Measurements from ENCODE around the gene GP2.
"Not testable (repeated sequence)": the region's sequence is repeated elsewhere in the genome, so short reads cannot be mapped to it uniquely, and the experiment has no call there.

Gene GP2

GRCh38 chr16:20326321-20326720 lies 992 bp downstream of the GP2 start:
- in situ Hi-C loops (cut with HindIII; ENCODE audit: low sequenced_read_pairs), result no loop called here

GRCh38 chr16:20325005-20325404 lies 2.3 kb downstream of the GP2 start:
- in situ Hi-C loops (cut with HindIII; ENCODE audit: low sequenced_read_pairs), result no loop called here

GRCh38 chr16:20323591-20324117 lies 3.7 kb downstream of the GP2 start:
- in situ Hi-C loops (cut with HindIII; ENCODE audit: low sequenced_read_pairs), result no loop called here

GRCh38 chr16:20322696-20323095 lies 4.6 kb downstream of the GP2 start:
- in situ Hi-C loops (cut with HindIII; ENCODE audit: low sequenced_read_pairs), result no loop called here

GRCh38 chr16:20321671-20322070 lies 5.6 kb downstream of the GP2 start:
- in situ Hi-C loops (cut with HindIII; ENCODE audit: low sequenced_read_pairs), result no loop called here

GRCh38 chr16:20321051-20321450 lies 6.3 kb downstream of the GP2 start:
- in situ Hi-C loops (cut with HindIII; ENCODE audit: low sequenced_read_pairs), result not testable (repeated sequence)

- in situ Hi-C loops (cut with HindIII; ENCODE audit: low sequenced_read_pairs), result no loop called here
These were observed 6.7 kb downstream of the GP2 start for GRCh38 chr16:20320592-20320991.

- in situ Hi-C loops (cut with HindIII; ENCODE audit: low sequenced_read_pairs), result no loop called here
These were observed 7.1 kb downstream of the GP2 start for GRCh38 chr16:20320178-20320577.

- in situ Hi-C loops (cut with HindIII; ENCODE audit: low sequenced_read_pairs), result no loop called here
These were observed 7.9 kb downstream of the GP2 start for GRCh38 chr16:20319406-20319805.

GRCh38 chr16:20318437-20318836 lies 8.9 kb downstream of the GP2 start:
- in situ Hi-C loops (cut with HindIII; ENCODE audit: low sequenced_read_pairs), result no loop called here

GRCh38 chr16:20318006-20318405 lies 9.3 kb downstream of the GP2 start:
- in situ Hi-C loops (cut with HindIII; ENCODE audit: low sequenced_read_pairs), result no loop called here

GRCh38 chr16:20317117-20317516 lies 10.2 kb downstream of the GP2 start:
- in situ Hi-C loops (cut with HindIII; ENCODE audit: low sequenced_read_pairs), result no loop called here

- in situ Hi-C loops (cut with HindIII; ENCODE audit: low sequenced_read_pairs), result no loop called here
These were observed 10.6 kb downstream of the GP2 start for GRCh38 chr16:20316715-20317114.

- in situ Hi-C loops (cut with HindIII; ENCODE audit: low sequenced_read_pairs), result no loop called here
These were observed 11.5 kb downstream of the GP2 start for GRCh38 chr16:20315764-20316163.

GRCh38 chr16:20314575-20314974 lies 12.7 kb downstream of the GP2 start:
- in situ Hi-C loops (cut with HindIII; ENCODE audit: low sequenced_read_pairs), result no loop called here

- in situ Hi-C loops (cut with HindIII; ENCODE audit: low sequenced_read_pairs), result no loop called here
These were observed 13.6 kb downstream of the GP2 start for GRCh38 chr16:20313741-20314140.

- in situ Hi-C loops (cut with HindIII; ENCODE audit: low sequenced_read_pairs), result not testable (repeated sequence)
These were observed 14.7 kb downstream of the GP2 start for GRCh38 chr16:20312536-20313095.

- in situ Hi-C loops (cut with HindIII; ENCODE audit: low sequenced_read_pairs), result no loop called here
These were observed 15.8 kb downstream of the GP2 start for GRCh38 chr16:20311548-20311947.

- in situ Hi-C loops (cut with HindIII; ENCODE audit: low sequenced_read_pairs), result no loop called here
These were observed 16.6 kb downstream of the GP2 start for GRCh38 chr16:20310421-20311395.

- in situ Hi-C loops (cut with HindIII; ENCODE audit: low sequenced_read_pairs), result no loop called here
These were observed 17.5 kb downstream of the GP2 start for GRCh38 chr16:20309786-20310185.

- in situ Hi-C loops (cut with HindIII; ENCODE audit: low sequenced_read_pairs), result no loop called here
These were observed 18.3 kb downstream of the GP2 start for GRCh38 chr16:20308801-20309590.

Data from DLD1 (cell line).